SK-N-SH treated with all-trans-retinoic acid at 6 μM for 48 hours (cell line): ENCODE measurements around the gene TRRAP.

Source experiments
- ATAC-seq: fragments of 200-7000 bp; cut with Tn5 transposase; 3 replicates; pipeline ENCODE4 v1.9.1; 2020; ENCODE audit warnings: mild to moderate bottlenecking, moderate library complexity
- ARNTL ChIP-seq: fragments of 450-650 bp; formaldehyde crosslinking; IDR thresholded peaks from 2 replicates; pipeline ENCODE4 v1.5.0; 2020; ENCODE audit warnings: low read depth, mild to moderate bottlenecking, moderate library complexity, borderline replicate concordance
- BACH2 ChIP-seq: fragments of 250-450 bp; sonication (Bioruptor Pico); IDR thresholded peaks from 2 replicates; pipeline ENCODE4 v1.9.0; 2021; ENCODE audit warnings: mild to moderate bottlenecking, borderline replicate concordance
- CREB5 ChIP-seq: fragments of 250-450 bp; sonication (Bioruptor Pico); IDR thresholded peaks from 2 replicates; pipeline ENCODE4 v1.5.1; 2020; ENCODE audit warnings: low read depth, mild to moderate bottlenecking, moderate library complexity
- CSDC2 ChIP-seq: fragments of 250-450 bp; sonication (Bioruptor Pico); IDR thresholded peaks from 2 replicates; pipeline ENCODE4 v1.5.0; 2020; ENCODE audit warnings: mild to moderate bottlenecking, moderate library complexity
- CSRNP3 ChIP-seq: fragments of 250-450 bp; sonication (Bioruptor Pico); IDR thresholded peaks from 2 replicates; pipeline ENCODE4 v1.5.1; 2021; ENCODE audit warnings: mild to moderate bottlenecking, moderate library complexity
- ESRRG ChIP-seq: fragments of 250-450 bp; sonication (Bioruptor Pico); IDR thresholded peaks from 2 replicates; pipeline ENCODE4 v1.6.1; 2021; ENCODE audit warnings: mild to moderate bottlenecking
- GLIS3 ChIP-seq: fragments of 250-450 bp; sonication (Bioruptor Pico); IDR thresholded peaks from 2 replicates; pipeline ENCODE4 v1.5.0; 2020; ENCODE audit warnings: mild to moderate bottlenecking, moderate library complexity
- OSR1 ChIP-seq: fragments of 250-450 bp; sonication (Bioruptor Pico); IDR thresholded peaks from 2 replicates; pipeline ENCODE4 v1.8.0; 2022; ENCODE audit warnings: moderate library complexity, mild to moderate bottlenecking, inconsistent platforms
- PATZ1 ChIP-seq: fragments of 250-450 bp; sonication (Bioruptor Pico); IDR thresholded peaks from 2 replicates; pipeline ENCODE4 v1.8.0; 2020; ENCODE audit warnings: mild to moderate bottlenecking, moderate library complexity, borderline replicate concordance
- PPARA ChIP-seq: fragments of 250-450 bp; sonication (Bioruptor Pico); IDR thresholded peaks from 2 replicates; pipeline ENCODE4 v1.5.0; 2020; ENCODE audit warnings: mild to moderate bottlenecking, borderline replicate concordance
- RARB ChIP-seq: fragments of 250-450 bp; sonication (Bioruptor Pico); IDR thresholded peaks from 2 replicates; pipeline ENCODE4 v1.8.0; 2021; ENCODE audit warnings: mild to moderate bottlenecking, moderate library complexity
- SNAI2 ChIP-seq: fragments of 250-450 bp; sonication (Bioruptor Pico); IDR thresholded peaks from 2 replicates; pipeline ENCODE4 v1.5.0; 2020; ENCODE audit warnings: mild to moderate bottlenecking, moderate library complexity
- TCF4 ChIP-seq: fragments of 250-450 bp; sonication (Bioruptor Pico); IDR thresholded peaks from 2 replicates; pipeline ENCODE4 v1.8.0; 2021; ENCODE audit warnings: mild to moderate bottlenecking, moderate library complexity, borderline replicate concordance
- TOX ChIP-seq: fragments of 250-450 bp; sonication (Bioruptor Pico); IDR thresholded peaks from 2 replicates; pipeline ENCODE4 v1.8.0; 2021; ENCODE audit warnings: mild to moderate bottlenecking, moderate library complexity, borderline replicate concordance
- TSHZ2 ChIP-seq: fragments of 250-450 bp; sonication (Bioruptor Pico); IDR thresholded peaks from 2 replicates; pipeline ENCODE4 v1.5.0; 2020; ENCODE audit warnings: mild to moderate bottlenecking, moderate library complexity
- ZC3H10 ChIP-seq: fragments of 250-450 bp; sonication (Bioruptor Pico); IDR thresholded peaks from 2 replicates; pipeline ENCODE4 v1.5.1; 2021; ENCODE audit warnings: mild to moderate bottlenecking, moderate library complexity
- ZFP3 ChIP-seq: fragments of 250-450 bp; sonication (Bioruptor Pico); IDR thresholded peaks from 2 replicates; pipeline ENCODE4 v1.5.0; 2020; ENCODE audit warnings: mild to moderate bottlenecking, moderate library complexity
- ZFP30 ChIP-seq: fragments of 450-650 bp; formaldehyde crosslinking; IDR thresholded peaks from 2 replicates; pipeline ENCODE4 v1.5.0; 2022; ENCODE audit warnings: mild to moderate bottlenecking, moderate library complexity
- ZNF565 ChIP-seq: fragments of 450-650 bp; formaldehyde crosslinking; conservative IDR thresholded peaks from 2 replicates; pipeline ENCODE4 v1.5.0; 2020; ENCODE audit warnings: low read depth, mild to moderate bottlenecking, moderate library complexity
- ZNF70 ChIP-seq: fragments of 450-650 bp; formaldehyde crosslinking; IDR thresholded peaks from 2 replicates; pipeline ENCODE4 v1.5.0; 2020; ENCODE audit warnings: mild to moderate bottlenecking, moderate library complexity
- ZNF8 ChIP-seq: fragments of 450-650 bp; formaldehyde crosslinking; IDR thresholded peaks from 2 replicates; pipeline ENCODE4 v1.5.0; 2020; ENCODE audit warnings: mild to moderate bottlenecking, moderate library complexity

The TRRAP gene

GRCh38 chr7:99008181-99008631 is 129.9 kb downstream of the TRRAP start:
- ATAC-seq, result no peak
- no peak for TF ChIP-seq CSDC2 (CRISPR knock-in tag)
- TF ChIP-seq CREB5 (CRISPR knock-in tag), result no peak

- ATAC-seq, result no peak
- no peak for TF ChIP-seq CREB5 (CRISPR knock-in tag)
- no peak for TF ChIP-seq ZNF8
- TF ChIP-seq TOX (CRISPR knock-in tag), result no peak
- TF ChIP-seq PATZ1 (CRISPR knock-in tag), result no peak
- TF ChIP-seq BACH2 (CRISPR knock-in tag), result no peak
- TF ChIP-seq ZFP3, result no peak
- no peak for TF ChIP-seq PPARA (CRISPR knock-in tag)
- no peak for TF ChIP-seq GLIS3 (CRISPR knock-in tag)
- TF ChIP-seq CSRNP3 (CRISPR knock-in tag), result no peak
- no peak for TF ChIP-seq RARB (CRISPR knock-in tag)
- TF ChIP-seq CSDC2 (CRISPR knock-in tag), result no peak
- no peak for TF ChIP-seq TCF4 (CRISPR knock-in tag)
- TF ChIP-seq OSR1, result no peak
- no peak for TF ChIP-seq ZNF70
- TF ChIP-seq ZNF565 (CRISPR knock-in tag), result no peak
These were observed 130.7 kb downstream of the TRRAP start for GRCh38 chr7:99008921-99009530.

GRCh38 chr7:99010281-99010680 is 131.9 kb downstream of the TRRAP start:
- ATAC-seq, result no peak
- TF ChIP-seq GLIS3 (CRISPR knock-in tag), result no peak
- TF ChIP-seq OSR1, result no peak
- no peak for TF ChIP-seq TCF4 (CRISPR knock-in tag)
- no peak for TF ChIP-seq ZNF8
- TF ChIP-seq TSHZ2 (CRISPR knock-in tag), result no peak
- no peak for TF ChIP-seq ZC3H10 (CRISPR knock-in tag)
- no peak for TF ChIP-seq ZFP30 (CRISPR knock-in tag)
- no peak for TF ChIP-seq ZFP3
- no peak for TF ChIP-seq ARNTL (CRISPR knock-in tag)
- TF ChIP-seq ZNF565 (CRISPR knock-in tag), result no peak
- no peak for TF ChIP-seq ESRRG (CRISPR knock-in tag)
- no peak for TF ChIP-seq PPARA (CRISPR knock-in tag)
- no peak for TF ChIP-seq RARB (CRISPR knock-in tag)
- no peak for TF ChIP-seq CREB5 (CRISPR knock-in tag)
- TF ChIP-seq CSRNP3 (CRISPR knock-in tag), result no peak
- TF ChIP-seq CSDC2 (CRISPR knock-in tag), result no peak
- no peak for TF ChIP-seq PATZ1 (CRISPR knock-in tag)
- TF ChIP-seq SNAI2 (CRISPR knock-in tag), result no peak
